Gastrocnemius medialis (tissue), 4 donors: ENCODE data around the gene CNKSR3. TPM values are rescaled to one million over a fixed set of nuclear protein-coding genes. Genes with fewer than 3 reads are reported as not detected.

Source experiments
- ATAC-seq, 2 donors: fragments of 150-250 bp; one replicate each; pipeline ENCODE4 v1.9.1; 2016
- DNase-seq, 2 donors: peaks; one replicate each; pipeline ENCODE4 v3.0.0-alpha.2; 2019
- H3K27ac ChIP-seq, 4 donors: fragments of 200-600 bp; sonication (generic); 1 replicate in 1 of 4; 2 replicates in 3 of 4; pipeline ENCODE4 v1.5.1; 2016 to 2018; ENCODE audit warnings: mild to moderate bottlenecking in 2 of 4, moderate library complexity in 1 of 4
- H3K27me3 ChIP-seq, 3 donors: fragments of 200-600 bp; sonication (generic) in 2 of 3; 1 replicate in 1 of 3; 2 replicates in 2 of 3; pipeline versions ENCODE4 v1.5.1 to v1.6.0; 2016 to 2019; ENCODE audit warnings: mild to moderate bottlenecking in 1 of 3, moderate library complexity in 1 of 3
- H3K36me3 ChIP-seq, 2 donors: fragments of 200-600 bp; sonication (generic) in 1 of 2; one replicate each; pipeline ENCODE4 v1.5.1; 2017 to 2018
- H3K4me1 ChIP-seq, 2 donors: fragments of 200-600 bp; sonication (generic) in 1 of 2; one replicate each; pipeline ENCODE4 v1.5.1; 2016 to 2017; ENCODE audit warnings: mild to moderate bottlenecking in 2 of 2
- H3K4me3 ChIP-seq, 4 donors: fragments of 200-600 bp; sonication (generic) in 3 of 4; 1 replicate in 1 of 4; 2 replicates in 3 of 4; pipeline ENCODE4 v1.5.1; 2016 to 2019; ENCODE audit warnings: mild to moderate bottlenecking in 2 of 4
- H3K9me3 ChIP-seq, 3 donors: fragments of 200-600 bp; sonication (generic) in 2 of 3; 1 replicate in 1 of 3; 2 replicates in 2 of 3; pipeline ENCODE4 v1.5.1; 2016 to 2019
- CTCF ChIP-seq, 5 experiments: fragments of 450-650 bp in 3 of 5; fragments of 200-600 bp in 2 of 5; sonication (generic) in 2 of 5; IDR thresholded peaks in 4 of 5; conservative IDR thresholded peaks in 1 of 5; 1 replicate in 4 of 5; 2 replicates in 1 of 5; pipeline ENCODE4 v1.5.1; 2016 to 2019; ENCODE audit warnings: antibody characterized with exemption in 5 of 5, mild to moderate bottlenecking in 3 of 5, moderate library complexity in 3 of 5
- POLR2A ChIP-seq, 2 donors: fragments of 450-650 bp; IDR thresholded peaks; one replicate each; pipeline ENCODE4 v1.6.1; 2017; ENCODE audit warnings: antibody characterized with exemption in 2 of 2, mild to moderate bottlenecking in 2 of 2, moderate library complexity in 2 of 2
- in situ Hi-C, 4 donors: fragments of 200-750 bp; cut with MboI; loops; one replicate each; pipeline versions ENCODE4 v1.15.0 to v1.8.0; 2017; ENCODE audit warnings: low sequenced_read_pairs in 4 of 4
- intact Hi-C: fragments of 100-400 bp; cut with DNase I; formaldehyde crosslinking; loops from one replicate; pipeline ENCODE4 v1.15.1; 2023; ENCODE audit warnings: low total_unique reads
- total RNA-seq, 4 donors: library from RNA; depleted of rRNA; stranded (reverse); fragments of >200 nt; gene quantifications; one replicate each; pipeline versions ENCODE4 v1.1.0 to v1.2.3, GENCODE V29; 2016

CNKSR3 gene
- total RNA-seq, 4 donors from 2014 or later: 0.70 to 4.6 (median 2.9) TPM

GRCh38 chr6:154343473-154344308 is 166.8 kb downstream of the CNKSR3 start:
- H3K4me3 ChIP-seq: no peak overlapping the region
- ATAC-seq (no peak), DNase-seq (no peak)
- no peak overlapping the region for H3K27ac ChIP-seq
- H3K27me3 ChIP-seq: no peaks in the 10 kb centered on the region
- H3K4me1 ChIP-seq: no peaks in the 10 kb centered on the region
- intact Hi-C loops (no loop called here), in situ Hi-C loops (no loop called here)
- H3K9me3 ChIP-seq: no peaks in the 10 kb centered on the region
- H3K36me3 ChIP-seq: no peaks in the 10 kb centered on the region
- no peak for TF ChIP-seq CTCF (IDR thresholded peaks at IDR 0.05 in 4 of 5, conservative IDR thresholded peaks at IDR 0.05 in 1 of 5)
- no peak for TF ChIP-seq POLR2A (IDR thresholded peaks at IDR 0.05)

DNA sequence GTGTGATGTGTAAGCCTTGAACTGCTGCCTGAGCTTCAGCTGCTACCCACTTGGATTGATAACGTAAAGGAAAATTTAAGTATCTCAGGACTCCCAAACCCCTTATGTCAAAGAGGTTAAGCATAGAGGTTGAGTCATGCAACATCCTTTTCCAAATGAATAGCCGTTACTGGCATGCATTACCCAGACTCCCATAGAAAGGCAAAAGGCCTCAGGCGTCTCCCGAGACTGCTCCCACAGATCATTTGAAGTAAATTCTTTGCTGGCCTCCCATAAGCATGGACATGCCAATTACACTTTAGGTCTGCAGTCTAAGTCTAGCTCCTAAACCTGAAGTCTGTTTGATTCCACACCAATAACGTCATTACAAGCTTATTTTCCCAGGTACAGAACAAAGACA is 168.6 kb downstream of the CNKSR3 start:
- Histone ChIP-seq H3K27me3 (no peaks in the 10 kb centered on the region), H3K4me1 (no peaks in the 10 kb centered on the region), H3K9me3 (no peaks in the 10 kb centered on the region), H3K36me3 (no peaks in the 10 kb centered on the region), H3K4me3 (no peak overlapping the region), H3K27ac (no peak overlapping the region)
- in situ Hi-C loops: no loop called here
- ATAC-seq: no peak
- DNase-seq: no peak
- intact Hi-C loops: no loop called here
- TF ChIP-seq CTCF (IDR thresholded peaks at IDR 0.05 in 4 of 5, conservative IDR thresholded peaks at IDR 0.05 in 1 of 5) (no peak), POLR2A (IDR thresholded peaks at IDR 0.05) (no peak)

GRCh38 chr6:154341336-154341735 is 169.1 kb downstream of the CNKSR3 start:
- TF ChIP-seq POLR2A (IDR thresholded peaks at IDR 0.05): no peak
- TF ChIP-seq CTCF (IDR thresholded peaks at IDR 0.05 in 4 of 5, conservative IDR thresholded peaks at IDR 0.05 in 1 of 5): no peak

More at GRCh38 chr6:154341336-154341735, 169.1 kb downstream of the CNKSR3 start:
- no peak for DNase-seq
- in situ Hi-C loops: no loop called here
- Histone ChIP-seq H3K4me1 (no peaks in the 10 kb centered on the region), H3K9me3 (no peaks in the 10 kb centered on the region), H3K36me3 (no peaks in the 10 kb centered on the region), H3K4me3 (no peak overlapping the region), H3K27me3 (no peaks in the 10 kb centered on the region), H3K27ac (no peak overlapping the region)
- intact Hi-C loops: no loop called here
- ATAC-seq: no peak

Other genes with a start within 250 kb of the CNKSR3 start
- under 1 TPM in 2 of 4 donors, not detected in 2; 0.24 to 0.85 TPM for gene IPCEF1, start 153.9 kb downstream of the CNKSR3 start, total RNA-seq
- gene SCAF8, start 222.7 kb upstream of the CNKSR3 start, total RNA-seq: 10 to 100 TPM; 33.8 to 49.3 (median 41.7) TPM